M059J (cell line): Measurements from ENCODE around the gene DNAI2. TPM values are rescaled to one million over a fixed set of nuclear protein-coding genes. Genes with fewer than 3 reads are reported as not detected.
"Not testable (repeated sequence)": the region's sequence is repeated elsewhere in the genome, so short reads cannot be mapped to it uniquely, and the experiment has no call there.

Experiments used
- DNase-seq: peaks from one replicate; pipeline ENCODE4 v3.0.0-alpha.2; 2012; ENCODE audit warnings: low read depth
- total RNA-seq: library from RNA; depleted of rRNA; stranded (reverse); fragments of >200 nt; shearing (Covaris generic); gene quantifications from 2 replicates; pipeline ENCODE4 v1.2.3, GENCODE V29; 2014

Gene DNAI2
- total RNA-seq, 1 experiment from 2014 or later = not detected

DNA sequence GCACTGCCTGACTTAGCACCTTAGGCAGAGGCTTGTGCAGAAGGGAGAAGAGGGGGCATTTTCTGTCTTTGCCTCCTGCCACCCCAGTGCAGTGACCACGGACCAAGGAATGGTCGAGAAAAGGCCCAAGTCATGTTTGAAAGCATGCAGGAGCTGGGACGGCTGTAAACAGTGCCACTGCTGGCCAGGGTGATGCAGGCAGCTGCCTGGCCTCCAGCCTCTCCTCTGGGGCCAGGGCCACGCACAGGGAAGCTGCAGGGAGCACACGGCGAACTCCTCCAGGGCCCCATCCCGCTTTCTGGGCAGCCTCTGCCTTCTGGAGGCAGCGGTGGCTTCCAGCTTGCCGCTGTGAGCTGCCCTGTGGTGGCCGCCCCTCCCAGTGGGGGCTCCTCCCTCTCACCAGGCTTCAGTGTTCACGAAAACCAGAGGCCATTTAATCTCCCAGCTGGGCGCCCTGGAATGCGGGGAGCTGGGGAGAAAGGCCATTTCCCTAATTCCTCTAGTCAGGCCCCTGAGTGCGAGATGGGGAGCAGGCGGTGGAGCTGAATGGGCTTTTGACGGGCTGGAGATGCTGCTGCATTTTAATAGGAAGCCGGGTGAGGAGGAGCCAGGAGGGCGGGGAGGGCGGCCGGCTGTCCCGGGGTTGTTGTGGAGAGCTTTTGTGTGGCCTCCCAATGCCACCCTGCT, 28.7 kb upstream of the DNAI2 start:
- no peak for DNase-seq

DNA sequence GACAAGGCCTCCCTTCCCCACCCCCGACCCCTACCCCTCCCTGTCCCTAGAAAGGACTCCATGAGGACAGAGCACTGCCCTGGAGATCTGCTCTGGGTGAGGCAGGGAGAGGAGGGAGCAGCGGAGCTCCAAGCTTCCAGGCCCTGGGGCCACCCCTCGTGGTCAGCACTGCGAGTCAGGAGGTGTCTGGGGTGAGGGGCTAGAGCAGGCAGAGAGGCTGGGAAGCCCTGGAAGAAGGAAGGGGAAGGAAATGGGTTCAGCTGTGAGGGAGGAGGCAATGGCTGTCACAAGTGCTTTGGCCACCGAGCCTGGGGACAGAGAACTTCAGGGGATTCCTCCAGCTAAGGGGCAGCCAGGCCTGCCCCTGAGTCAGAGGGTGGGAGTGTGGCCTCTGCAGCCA, 28.2 kb upstream of the DNAI2 start:
- DNase-seq = no peak

GRCh38 chr17:74249590-74250270, 24.3 kb upstream of the DNAI2 start:
- no peak for DNase-seq

DNA sequence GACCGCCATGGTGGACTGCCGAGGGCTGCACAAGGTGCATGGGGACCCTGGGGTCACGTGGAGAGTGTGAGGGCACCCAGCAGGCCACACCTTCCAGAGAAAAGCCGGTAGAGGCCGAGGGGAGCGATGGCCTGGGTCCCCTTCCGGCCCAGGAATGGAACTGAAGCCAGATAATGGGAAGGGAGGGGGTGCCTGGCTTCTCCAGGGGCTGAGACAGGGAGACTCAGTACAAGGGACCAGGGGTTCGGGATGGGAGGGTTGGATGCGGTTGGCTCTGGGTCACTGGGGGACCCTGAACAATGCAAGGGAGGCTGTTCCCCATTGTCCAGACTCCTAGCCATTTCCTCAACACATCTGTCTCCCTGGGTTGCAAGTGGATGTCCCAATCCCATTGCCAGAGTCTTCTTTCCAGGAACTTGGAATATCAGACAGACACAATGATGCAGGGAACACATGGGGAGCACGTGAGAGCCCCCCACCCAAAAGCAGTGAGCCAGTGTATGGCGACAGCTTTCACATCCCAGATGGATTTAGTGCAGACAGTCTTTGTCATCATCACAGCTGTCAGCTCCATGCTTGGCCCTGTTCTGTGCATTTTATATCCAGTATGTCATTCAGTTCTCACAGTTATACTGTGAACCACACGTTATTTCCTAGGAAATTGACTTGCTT, 23.6 kb upstream of the DNAI2 start:
- DNase-seq = no peak

DNA sequence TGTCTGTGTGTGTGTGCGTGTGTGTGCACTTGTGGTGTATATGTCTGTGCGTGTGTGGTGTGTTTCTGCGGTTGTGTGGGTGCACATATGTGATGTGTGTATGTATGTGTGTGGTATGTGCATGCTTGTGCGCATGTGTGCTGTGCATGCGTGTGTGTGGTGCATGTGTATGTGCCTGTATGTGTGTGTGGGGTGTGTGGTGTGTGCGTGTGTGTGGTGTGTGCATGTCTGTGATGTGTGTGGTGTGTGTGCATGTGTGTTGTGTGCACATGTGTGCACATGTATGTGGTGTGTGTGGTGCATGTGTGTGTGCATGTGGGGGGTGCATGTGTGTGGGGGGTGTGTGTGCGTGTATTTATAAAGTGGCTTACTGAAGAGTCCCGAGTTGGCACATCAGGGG, 23.0 kb upstream of the DNAI2 start:
- no peak for DNase-seq

DNA sequence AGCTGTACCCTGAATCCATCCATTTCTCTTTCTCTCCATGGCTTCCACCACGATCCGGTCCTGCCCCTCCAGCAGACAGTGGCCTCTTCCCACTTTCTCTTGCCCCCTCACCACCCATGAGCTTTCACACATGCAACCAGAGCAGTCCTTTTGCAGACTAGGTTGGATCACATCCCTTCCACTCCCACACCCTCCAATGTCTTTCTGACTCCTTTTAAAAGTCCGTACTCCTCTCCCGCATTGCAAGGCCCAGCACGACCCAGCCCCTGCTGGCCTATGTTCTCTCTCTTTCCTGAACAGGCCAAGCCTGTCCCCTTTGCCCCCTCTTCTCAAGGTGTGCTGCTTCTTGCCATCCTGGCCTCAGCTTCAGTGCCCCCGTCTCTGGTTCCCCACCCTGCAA, 22.5 kb upstream of the DNAI2 start:
- no peak for DNase-seq

GRCh38 chr17:74252211-74252610, 21.8 kb upstream of the DNAI2 start:
- no peak for DNase-seq

GRCh38 chr17:74253036-74253435, 21.0 kb upstream of the DNAI2 start:
- DNase-seq = no peak

- DNase-seq = no peak
Measured at GRCh38 chr17:74257311-74257710, 16.7 kb upstream of the DNAI2 start.

GRCh38 chr17:74259667-74260524, 14.1 kb upstream of the DNAI2 start:
- DNase-seq = no peak

DNA sequence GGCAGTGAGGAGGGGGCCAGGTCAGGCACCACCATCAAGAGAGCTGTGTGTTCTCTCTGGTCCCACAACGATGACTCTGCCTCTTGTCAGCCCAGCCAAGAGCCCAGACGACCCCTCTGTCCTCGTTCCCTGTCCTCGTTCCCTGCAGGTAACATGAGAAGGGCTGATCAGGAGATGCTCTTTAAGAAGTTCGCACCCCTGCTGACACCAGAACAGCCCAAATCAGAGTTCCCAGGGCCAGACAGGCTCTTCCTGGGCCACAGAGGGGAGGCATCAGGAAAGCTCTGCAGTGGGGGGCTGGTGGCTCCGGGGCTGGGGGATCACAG, 13.5 kb upstream of the DNAI2 start:
- DNase-seq = no peak

DNA sequence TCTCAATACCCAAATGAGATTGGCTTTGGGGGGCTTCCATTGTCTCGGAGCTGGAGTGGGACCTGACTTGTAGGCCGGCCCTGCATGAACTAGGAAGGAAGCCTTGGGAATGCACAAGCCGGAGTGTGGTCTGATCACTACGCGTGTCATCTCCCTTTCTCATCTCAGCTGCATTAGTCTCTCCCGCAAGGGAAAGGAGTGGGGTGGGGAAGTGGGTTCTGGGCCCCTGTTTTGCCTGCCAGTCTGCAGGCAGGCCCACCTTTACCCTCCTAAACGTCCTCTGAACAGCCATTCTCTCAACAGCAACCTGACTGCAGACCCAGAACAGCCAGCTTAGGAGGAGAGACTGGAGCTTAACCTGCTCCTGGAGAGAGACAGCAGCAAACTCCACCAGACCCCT, 11.4 kb upstream of the DNAI2 start:
- no peak for DNase-seq

GRCh38 chr17:74267054-74267453, 7.0 kb upstream of the DNAI2 start:
- DNase-seq = not testable (repeated sequence)

DNA sequence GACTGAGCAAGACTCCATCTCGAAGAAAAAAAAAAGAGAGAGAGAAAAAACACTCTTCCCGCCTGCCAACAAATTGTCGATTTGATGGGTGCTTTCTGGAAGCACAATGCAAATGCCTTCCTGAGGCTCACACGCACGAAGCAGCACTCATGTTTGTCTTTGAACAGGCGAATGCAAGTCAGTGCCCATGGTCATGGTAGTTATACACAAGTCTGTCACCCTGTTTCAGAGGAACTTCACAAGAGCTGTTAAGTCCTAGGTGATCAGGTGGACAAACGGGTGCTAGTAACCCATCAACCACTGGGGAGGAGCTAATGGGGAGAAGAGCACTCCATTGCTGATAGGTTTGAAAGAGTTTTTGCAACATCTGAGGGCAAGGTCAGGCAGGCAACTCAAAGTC, 6.5 kb upstream of the DNAI2 start:
- DNase-seq = no peak

GRCh38 chr17:74267987-74268499, 6.0 kb upstream of the DNAI2 start:
- no peak for DNase-seq

- DNase-seq = peak; percentile 58
Measured at GRCh38 chr17:74268558-74268957, 5.5 kb upstream of the DNAI2 start.

DNA sequence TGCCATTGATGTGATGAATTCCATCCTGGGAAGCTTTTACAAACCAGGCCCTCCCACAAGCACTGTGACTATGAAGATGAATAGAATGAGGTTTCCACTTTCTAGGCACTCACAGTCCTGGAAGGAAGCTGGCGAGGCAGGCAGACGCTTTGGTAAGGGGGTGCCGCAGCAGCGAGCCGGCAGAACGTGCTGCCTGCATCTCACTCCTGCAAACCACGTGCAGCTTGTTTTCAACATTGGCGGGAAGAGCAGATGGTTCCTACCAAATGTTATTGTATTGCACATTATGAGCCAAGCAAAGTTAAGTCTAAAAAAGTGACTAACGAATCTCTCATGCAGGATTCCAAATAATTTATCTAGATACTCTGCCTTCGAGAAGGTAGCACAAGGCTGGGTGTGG, 3.7 kb upstream of the DNAI2 start:
- no peak for DNase-seq

- DNase-seq = no peak
Measured at GRCh38 chr17:74271281-74271680, 2.8 kb upstream of the DNAI2 start.

- DNase-seq = peak; percentile 39
Measured at GRCh38 chr17:74271901-74272561, 2.0 kb upstream of the DNAI2 start.

DNA sequence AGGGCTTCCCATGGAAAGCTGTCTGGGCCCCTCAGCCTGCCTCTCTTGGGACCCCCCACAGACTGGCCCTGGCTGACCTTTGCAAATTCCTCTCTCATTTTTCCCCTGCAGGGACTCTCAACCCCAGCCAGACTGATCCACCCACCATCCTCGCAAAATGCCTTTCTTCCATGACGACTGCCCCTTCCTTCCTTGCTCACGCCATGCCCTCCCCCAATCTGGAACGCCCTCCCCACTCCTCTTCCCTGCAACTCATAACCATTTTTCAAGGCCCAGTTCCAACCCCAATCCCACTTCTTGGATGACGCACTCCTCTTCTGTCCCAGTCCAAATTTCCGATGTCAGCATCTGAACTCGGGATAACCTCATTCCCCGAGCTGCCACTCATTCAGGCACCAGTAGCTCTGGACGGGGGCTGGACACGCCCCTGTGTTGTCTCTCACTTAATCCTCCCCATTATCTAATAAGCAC, 1.3 kb upstream of the DNAI2 start:
- DNase-seq = no peak

GRCh38 chr17:74274709-74275340, 791 bp downstream of the DNAI2 start:
- DNase-seq = no peak
